WTC11 (cell line): Measurements from ENCODE around the gene CFAP157.

Experiments used
- CTCF ChIP-seq: fragments of 200-600 bp; IDR thresholded peaks from 2 replicates; pipeline ENCODE4 v1.8.0; 2022; ENCODE audit warnings: antibody characterized with exemption
- E2F1 ChIP-seq: sonication (generic); formaldehyde crosslinking; IDR thresholded peaks from 2 replicates; pipeline ENCODE4 v1.8.0; 2022; ENCODE audit warnings: mild to moderate bottlenecking, missing genetic modification reagents
- GABPB1 ChIP-seq: sonication (generic); formaldehyde crosslinking; IDR thresholded peaks from 2 replicates; pipeline ENCODE4 v1.8.1; 2023; ENCODE audit warnings: mild to moderate bottlenecking, missing genetic modification reagents
- JUN ChIP-seq: sonication (generic); formaldehyde crosslinking; IDR thresholded peaks from 2 replicates; pipeline ENCODE4 v1.8.0; 2023; ENCODE audit warnings: mild to moderate bottlenecking, missing genetic modification reagents
- OVOL2 ChIP-seq: fragments of 250-450 bp; sonication (Bioruptor Pico); IDR thresholded peaks from 2 replicates; pipeline ENCODE4 v1.9.0; 2021; ENCODE audit warnings: mild to moderate bottlenecking, borderline replicate concordance
- SMAD3 ChIP-seq: sonication (generic); formaldehyde crosslinking; IDR thresholded peaks from 2 replicates; pipeline ENCODE4 v1.8.0; 2022; ENCODE audit warnings: missing genetic modification reagents, mild to moderate bottlenecking, borderline replicate concordance
- TEAD1 ChIP-seq: sonication (generic); formaldehyde crosslinking; IDR thresholded peaks from 2 replicates; pipeline ENCODE4 v1.8.0; 2022; ENCODE audit warnings: mild to moderate bottlenecking, missing genetic modification reagents
- ZNF317 ChIP-seq: sonication (generic); formaldehyde crosslinking; IDR thresholded peaks from 2 replicates; pipeline ENCODE4 v1.8.1; 2023; ENCODE audit warnings: low read depth, mild to moderate bottlenecking, moderate library complexity, missing genetic modification reagents, borderline replicate concordance
- TF ChIP-seq, protein P1 (sequence below): sonication (generic); formaldehyde crosslinking; IDR thresholded peaks from 2 replicates; pipeline ENCODE4 v1.8.1; 2023; ENCODE audit warnings: mild to moderate bottlenecking, missing genetic modification reagents, moderate library complexity
- TF ChIP-seq, protein P2 (sequence below): sonication (generic); formaldehyde crosslinking; IDR thresholded peaks from 2 replicates; pipeline ENCODE4 v1.8.1; 2022; ENCODE audit warnings: missing genetic modification reagents, borderline replicate concordance
- TF ChIP-seq, protein P3 (sequence below): fragments of 250-450 bp; sonication (Bioruptor Pico); IDR thresholded peaks from 2 replicates; pipeline ENCODE4 v1.8.0; 2021; ENCODE audit warnings: mild to moderate bottlenecking

DNA sequence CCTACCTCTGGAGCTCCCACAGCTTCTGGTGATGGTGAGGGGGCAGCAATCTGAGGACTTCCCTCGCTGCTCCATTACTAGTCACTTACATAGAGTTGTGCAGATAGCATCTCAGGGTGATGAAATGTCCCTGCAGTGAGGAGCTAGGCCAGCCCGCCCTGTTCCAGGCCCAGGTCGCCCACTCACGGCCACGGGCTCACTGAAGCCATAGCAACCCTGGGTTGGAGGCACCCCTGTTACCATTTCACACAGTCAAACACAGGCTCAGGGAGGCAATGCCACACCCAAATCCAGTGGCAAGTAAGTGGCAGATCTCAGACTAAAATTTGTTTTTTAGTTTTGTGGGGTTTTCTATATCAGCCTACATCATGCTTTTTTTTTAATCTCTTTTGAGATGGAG lies 52.1 kb downstream of the CFAP157 start:
- TF ChIP-seq ZNF317 (CRISPR knock-in tag) (no peak), CTCF (no peak), SMAD3 (CRISPR knock-in tag) (no peak), JUN (CRISPR knock-in tag) (no peak), TEAD1 (CRISPR knock-in tag) (no peak), GABPB1 (CRISPR knock-in tag) (no peak), E2F1 (CRISPR knock-in tag) (no peak), OVOL2 (CRISPR knock-in tag) (no peak)
- TF ChIP-seq, protein P1, sequence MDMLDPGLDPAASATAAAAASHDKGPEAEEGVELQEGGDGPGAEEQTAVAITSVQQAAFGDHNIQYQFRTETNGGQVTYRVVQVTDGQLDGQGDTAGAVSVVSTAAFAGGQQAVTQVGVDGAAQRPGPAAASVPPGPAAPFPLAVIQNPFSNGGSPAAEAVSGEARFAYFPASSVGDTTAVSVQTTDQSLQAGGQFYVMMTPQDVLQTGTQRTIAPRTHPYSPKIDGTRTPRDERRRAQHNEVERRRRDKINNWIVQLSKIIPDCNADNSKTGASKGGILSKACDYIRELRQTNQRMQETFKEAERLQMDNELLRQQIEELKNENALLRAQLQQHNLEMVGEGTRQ (CRISPR knock-in tag): no peak
- TF ChIP-seq, protein P2, sequence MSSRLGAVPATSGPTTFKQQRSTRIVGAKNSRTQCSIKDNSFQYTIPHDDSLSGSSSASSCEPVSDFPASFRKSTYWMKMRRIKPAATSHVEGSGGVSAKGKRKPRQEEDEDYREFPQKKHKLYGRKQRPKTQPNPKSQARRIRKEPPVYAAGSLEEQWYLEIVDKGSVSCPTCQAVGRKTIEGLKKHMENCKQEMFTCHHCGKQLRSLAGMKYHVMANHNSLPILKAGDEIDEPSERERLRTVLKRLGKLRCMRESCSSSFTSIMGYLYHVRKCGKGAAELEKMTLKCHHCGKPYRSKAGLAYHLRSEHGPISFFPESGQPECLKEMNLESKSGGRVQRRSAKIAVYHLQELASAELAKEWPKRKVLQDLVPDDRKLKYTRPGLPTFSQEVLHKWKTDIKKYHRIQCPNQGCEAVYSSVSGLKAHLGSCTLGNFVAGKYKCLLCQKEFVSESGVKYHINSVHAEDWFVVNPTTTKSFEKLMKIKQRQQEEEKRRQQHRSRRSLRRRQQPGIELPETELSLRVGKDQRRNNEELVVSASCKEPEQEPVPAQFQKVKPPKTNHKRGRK (CRISPR knock-in tag): no peak
- TF ChIP-seq, protein P3, sequence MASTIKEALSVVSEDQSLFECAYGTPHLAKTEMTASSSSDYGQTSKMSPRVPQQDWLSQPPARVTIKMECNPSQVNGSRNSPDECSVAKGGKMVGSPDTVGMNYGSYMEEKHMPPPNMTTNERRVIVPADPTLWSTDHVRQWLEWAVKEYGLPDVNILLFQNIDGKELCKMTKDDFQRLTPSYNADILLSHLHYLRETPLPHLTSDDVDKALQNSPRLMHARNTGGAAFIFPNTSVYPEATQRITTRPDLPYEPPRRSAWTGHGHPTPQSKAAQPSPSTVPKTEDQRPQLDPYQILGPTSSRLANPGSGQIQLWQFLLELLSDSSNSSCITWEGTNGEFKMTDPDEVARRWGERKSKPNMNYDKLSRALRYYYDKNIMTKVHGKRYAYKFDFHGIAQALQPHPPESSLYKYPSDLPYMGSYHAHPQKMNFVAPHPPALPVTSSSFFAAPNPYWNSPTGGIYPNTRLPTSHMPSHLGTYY: no peak
